Activated T-helper 1 cell treated with Interleukin-2 at 50 U/mL for 16 hours (primary cell): Measurements from ENCODE around the gene MPC1.
"Not testable (repeated sequence)": the region's sequence is repeated elsewhere in the genome, so short reads cannot be mapped to it uniquely, and the experiment has no call there.

Experiments used
- DNase-seq: peaks from one replicate; pipeline ENCODE4 v3.0.0-alpha.2; 2020; ENCODE audit warnings: low read depth

The MPC1 gene

DNA sequence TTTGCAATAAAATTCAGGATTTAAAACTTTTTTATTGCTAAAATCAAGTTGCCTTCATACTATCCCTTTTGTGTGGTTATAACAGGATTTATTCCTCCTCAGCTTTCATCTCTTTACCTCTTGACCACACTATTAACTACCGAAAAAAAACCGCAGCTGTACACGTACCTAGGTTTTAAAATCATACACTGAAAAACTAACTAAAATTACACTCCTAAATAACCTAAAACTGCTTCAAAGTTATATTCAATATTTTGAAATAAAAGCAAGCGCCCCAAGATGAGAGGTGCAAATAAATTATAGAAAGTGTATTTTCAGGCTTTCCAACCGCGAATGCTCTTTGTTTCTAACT is 1.4 kb downstream of the MPC1 start:
- DNase-seq, result no peak

DNA sequence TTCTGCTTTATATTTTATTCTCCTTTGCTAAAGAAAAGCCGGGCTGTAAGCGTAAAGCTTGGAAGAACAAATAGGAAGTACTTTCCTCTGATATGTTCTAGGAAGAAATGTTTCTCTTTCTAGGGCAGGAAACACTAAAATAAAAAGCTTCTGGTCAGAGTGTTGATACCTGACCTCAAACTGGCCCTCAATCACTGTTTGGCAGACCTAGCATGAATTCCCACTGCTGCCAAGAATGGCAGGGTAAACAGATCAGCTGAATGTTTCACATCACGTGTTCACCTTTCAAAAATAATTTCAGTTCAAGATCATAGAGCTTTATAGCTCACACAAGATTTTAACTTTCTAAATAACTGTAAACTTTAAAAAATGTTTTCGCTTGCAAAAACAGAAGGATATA is 2.9 kb downstream of the MPC1 start:
- DNase-seq, result no peak

DNA sequence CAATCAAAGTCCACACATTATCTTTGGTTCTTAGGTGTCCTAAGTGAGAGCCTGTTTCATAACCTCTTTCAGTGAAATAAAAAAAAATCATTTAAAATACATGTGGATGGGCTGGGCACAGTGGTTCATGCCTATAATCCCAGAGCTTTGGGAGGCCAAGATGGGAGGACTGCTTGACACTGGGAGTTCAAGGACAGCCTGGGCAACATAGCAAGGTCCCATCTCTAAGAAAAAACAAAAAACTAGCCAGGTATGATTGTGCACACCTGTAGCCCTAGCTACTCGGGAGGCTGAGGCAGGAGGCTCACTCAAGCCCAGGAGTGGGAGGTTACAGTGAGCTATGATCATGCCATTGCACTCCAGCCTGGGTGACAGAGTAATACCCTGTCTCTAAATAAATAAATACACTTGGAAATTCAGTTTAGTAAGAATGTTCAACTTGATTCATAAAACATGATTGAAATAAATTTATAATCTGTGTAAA is 3.6 kb downstream of the MPC1 start:
- no peak for DNase-seq

DNA sequence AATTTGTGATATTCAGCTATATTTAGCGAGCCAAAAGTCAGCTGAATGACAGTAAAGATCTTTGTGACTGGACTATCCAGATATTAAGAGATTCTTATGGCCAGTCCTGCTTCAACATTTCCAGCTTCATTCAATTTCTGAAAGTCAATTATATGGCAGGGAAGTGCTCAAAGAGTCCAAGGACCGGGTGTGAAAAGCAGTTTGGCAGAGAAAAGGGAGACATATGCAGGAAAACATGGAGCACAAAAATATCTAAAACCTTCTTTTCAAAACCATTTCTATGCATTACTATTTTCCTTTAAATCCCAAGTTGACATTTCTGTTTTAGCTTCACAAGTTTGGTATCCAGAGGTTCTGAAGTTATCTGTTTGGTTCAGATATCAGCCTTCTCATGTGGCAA is 5.0 kb downstream of the MPC1 start:
- no peak for DNase-seq

- DNase-seq, result no peak
Measured at GRCh38 chr6:166375013-166375412, 7.7 kb downstream of the MPC1 start.

GRCh38 chr6:166370489-166370888 is 12.3 kb downstream of the MPC1 start:
- no peak for DNase-seq

GRCh38 chr6:166369782-166370181 is 13.0 kb downstream of the MPC1 start:
- DNase-seq, result no peak

DNA sequence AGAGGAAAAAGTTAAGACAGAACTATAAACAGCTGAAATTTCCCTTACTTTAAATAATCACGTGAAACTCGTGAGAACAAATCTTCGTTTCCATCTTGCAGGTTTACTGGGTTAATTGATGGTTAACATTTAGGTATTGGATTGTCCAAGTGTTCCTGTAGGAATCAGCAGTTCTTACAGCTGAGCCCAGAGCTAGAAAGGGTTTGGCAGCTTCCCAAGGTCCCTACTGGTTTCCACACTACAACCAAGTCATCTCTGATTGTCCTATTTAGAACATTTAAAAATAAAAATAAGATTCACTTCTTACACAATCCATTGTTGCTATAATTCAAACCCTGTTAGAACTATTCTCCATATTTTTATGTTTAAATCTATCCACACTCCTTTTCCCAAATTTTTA is 15.8 kb downstream of the MPC1 start:
- DNase-seq, result no peak

DNA sequence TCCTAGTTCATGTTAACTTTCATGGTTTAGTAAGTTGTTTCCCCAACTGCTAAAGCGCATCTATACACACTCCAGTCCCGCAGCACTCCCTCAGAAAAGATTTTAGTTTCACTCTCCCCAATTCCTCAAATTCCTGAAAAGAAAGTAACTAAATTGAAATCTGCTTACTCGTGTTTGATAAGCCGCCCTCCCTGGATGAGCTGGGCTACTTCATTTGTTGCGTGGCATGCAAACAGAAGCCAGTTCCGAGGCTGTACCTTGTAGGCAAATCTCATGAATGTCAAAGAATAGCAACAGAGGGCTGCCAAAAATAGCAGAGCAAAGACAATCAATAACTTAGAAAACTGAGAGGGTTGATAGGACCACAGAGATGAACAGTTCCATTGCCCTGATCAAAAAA is 16.9 kb downstream of the MPC1 start:
- DNase-seq, result no peak

DNA sequence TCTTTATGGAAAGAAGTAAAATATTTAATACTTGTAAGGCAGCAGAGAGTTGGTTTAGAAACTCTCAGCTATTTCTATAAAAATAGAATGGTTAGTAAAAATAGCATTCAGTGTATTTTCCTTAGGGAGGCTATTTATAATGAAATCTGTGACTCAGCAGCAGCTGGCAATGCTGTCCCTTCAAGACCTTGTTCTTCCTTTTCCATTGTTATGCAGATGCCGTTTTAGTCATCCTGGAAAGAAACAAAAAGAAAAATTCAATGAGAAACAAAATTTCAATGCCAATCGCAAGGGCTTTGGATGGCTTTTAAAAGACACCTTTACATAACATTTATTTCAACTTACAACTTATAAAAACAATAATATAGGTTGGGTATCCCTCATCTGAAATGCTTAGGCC is 17.5 kb downstream of the MPC1 start:
- DNase-seq, result no peak

- DNase-seq, result no peak
Measured at GRCh38 chr6:166364456-166364855, 18.3 kb downstream of the MPC1 start.

DNA sequence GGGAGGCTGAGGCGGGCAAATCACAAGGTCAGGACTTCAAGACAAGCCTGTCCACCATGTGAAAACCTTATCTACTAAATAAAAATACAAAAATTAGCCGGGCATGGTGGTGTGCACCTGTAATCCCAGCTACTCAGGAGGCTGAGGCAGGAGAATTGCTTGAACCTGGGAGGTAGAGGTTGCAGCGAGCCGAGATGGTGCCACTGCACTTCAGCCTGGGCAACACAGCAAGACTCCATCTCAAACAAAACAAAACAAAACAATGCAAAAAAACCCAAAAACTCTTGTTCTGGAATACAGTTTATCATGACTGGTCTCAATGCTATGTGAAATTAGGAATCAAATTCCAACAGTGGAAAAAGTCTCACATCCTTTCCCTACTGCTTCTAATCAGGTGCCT is 20.3 kb downstream of the MPC1 start:
- DNase-seq, result not testable (repeated sequence)

DNA sequence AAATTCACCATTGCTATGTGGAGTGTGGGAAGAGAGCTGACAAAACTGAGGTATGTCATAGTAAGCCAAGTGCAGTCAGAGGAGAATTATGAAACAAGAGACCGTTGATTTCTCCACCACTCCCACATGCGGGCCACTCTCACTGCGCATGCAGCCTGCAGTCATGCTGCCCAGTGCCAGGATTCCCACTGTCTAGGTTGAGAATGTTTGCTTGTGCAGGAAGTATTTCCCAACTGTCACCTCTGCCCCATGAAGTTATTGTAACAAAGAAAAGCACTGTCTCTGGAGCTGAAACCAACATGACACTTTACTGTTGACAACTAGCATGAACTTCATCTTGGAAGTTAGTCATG is 21.7 kb downstream of the MPC1 start:
- no peak for DNase-seq

DNA sequence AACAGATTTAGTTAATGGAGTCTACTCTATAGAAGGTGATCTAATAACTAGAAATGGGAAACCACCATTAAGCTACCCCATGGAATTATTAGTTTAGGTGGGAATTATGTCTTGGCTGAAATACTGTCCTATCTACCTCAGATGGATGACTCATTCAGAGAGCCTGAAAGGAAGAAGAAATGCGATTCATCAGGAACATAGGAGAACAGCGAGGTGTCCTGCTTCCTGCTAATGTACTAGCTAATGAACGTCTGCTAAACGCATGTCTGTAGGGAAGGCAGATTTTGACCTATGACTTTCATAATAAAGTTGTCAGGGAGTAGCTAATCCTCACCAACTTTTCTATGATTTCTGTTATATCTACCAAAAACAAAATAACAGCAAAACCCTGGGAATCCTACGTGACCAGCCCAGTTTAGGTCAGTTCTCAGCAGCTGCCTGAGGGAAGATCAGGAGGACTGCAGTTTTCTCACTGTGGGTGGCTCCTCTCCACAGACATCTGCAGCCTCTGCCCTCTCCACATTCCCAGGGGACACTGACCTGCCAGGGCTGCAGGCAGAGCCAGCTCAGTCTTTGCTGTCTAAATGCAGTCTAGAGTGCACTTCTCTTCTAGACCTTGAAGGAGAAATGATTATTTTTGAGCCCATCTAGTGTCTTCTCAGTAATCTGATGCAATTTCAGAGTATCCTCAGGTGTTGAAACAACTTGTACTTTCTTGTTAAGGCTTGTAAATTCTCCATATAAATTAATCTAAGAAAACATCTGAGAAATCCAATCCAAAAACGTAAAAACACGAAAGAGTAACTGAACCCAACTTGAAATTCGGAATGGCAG is 22.3 kb downstream of the MPC1 start:
- no peak for DNase-seq

GRCh38 chr6:166355552-166355951 is 27.2 kb downstream of the MPC1 start:
- no peak for DNase-seq

DNA sequence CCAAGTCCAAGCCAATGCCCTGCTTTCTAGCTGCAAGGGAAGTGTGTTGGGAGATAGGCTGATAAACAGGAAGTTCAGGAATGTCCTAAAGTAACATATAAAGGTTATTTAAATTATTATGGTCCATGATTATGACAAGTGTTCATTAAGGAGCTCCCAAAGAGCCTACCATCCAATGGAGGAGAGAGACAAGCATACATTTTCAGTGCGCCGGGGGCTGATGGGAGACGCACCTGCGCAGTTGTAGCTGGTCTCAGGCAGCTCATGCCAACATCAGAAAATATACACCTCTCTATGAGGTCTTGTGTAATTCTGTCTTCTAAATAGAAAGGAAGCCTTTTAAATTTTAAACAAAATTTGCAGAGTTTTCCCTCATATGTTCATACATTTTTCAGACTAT is 27.8 kb downstream of the MPC1 start:
- DNase-seq, result no peak

DNA sequence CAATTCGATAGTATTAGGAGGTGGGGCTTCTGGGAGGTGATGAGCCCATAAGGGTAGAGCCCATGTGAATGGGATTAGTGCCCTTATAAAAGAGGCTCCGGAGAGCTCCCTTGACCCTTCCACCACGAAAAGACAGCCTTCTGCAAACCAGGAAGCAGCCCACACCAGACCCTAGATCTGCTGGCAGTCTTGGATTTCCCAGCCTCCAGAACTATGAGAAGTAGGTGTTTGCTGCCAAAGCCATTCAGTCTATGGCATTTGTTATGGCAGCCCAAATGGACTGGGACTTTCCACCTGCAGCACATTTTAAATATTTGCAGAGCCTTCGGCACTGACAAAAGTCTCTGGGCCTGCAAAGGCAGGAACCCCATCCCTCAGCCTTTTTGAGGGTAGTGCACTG is 28.6 kb downstream of the MPC1 start:
- DNase-seq, result no peak

- no peak for DNase-seq
Measured at GRCh38 chr6:166353507-166353906, 29.2 kb downstream of the MPC1 start.

- no peak for DNase-seq
Measured at GRCh38 chr6:166352923-166353322, 29.8 kb downstream of the MPC1 start.

- no peak for DNase-seq
Measured at GRCh38 chr6:166351715-166352285, 30.9 kb downstream of the MPC1 start.

DNA sequence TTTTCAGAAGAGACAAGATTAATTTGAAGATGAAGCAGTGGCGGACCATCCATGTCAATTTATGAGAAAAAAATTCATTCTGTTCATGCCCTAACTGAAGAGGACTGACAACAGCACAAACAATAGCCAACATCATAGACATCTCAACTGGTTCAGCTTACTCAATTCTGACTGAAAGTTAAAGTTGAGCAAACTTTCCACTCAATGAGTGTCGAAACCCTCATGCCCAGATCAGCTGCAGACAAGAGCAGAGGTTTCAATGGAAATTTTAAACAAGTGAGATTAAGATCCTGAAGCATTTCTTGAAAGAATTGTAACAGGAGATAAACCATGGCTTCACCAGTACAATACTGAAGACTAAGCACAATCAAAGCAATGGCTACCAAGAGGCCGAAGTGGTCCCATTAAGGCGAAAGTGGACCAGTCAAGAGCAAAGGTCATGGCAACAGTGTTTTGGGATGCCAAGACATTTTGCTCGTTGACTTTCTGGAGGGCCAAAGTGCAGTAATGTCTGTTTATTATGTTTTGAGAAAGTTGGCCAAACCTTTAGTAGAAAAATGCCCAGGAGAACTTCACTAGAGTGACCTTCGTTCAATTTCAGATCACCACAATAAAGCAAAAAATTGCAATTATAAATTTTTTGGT is 34.3 kb downstream of the MPC1 start:
- no peak for DNase-seq

- DNase-seq, result no peak
Measured at GRCh38 chr6:166346965-166347364, 35.8 kb downstream of the MPC1 start.

DNA sequence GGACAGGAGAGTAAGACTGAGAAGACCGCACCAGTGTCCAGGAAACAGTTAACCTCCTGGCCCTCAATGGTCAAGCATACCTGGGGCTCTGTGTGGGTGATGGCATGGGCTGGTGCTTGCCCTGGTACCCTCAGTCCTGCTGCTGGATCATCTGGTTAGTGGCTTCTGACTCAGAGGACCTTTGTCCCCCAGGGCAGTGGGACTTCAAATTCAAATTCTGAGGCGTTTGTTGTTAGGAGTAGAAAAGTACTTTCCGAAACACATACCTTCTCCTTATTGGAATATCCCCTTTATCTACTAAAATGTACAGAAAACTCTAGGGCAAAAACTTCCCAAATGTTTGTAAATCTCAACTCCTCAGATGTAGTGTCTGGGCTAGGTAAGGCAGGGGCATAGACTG is 36.3 kb downstream of the MPC1 start:
- DNase-seq, result no peak

DNA sequence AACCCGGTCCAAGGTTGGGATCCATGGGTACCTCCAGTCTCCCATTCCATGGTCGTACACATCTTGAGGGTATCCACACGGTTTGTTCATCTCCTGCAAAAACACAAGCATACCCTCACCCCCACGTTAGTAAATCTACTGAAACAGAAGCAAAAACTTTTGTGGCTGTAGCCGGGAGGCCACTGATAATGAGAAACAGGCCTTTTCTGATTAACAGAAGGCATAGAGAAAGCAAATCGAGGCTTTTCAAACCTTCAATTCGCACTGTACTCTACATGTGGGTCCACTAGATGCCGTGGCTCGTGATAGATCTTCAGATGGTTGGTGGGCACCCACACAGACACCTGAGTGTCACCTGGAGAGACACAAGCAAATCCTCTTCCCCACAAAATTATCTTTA is 37.1 kb downstream of the MPC1 start:
- not testable (repeated sequence) for DNase-seq
